Measurements from ENCODE around the gene P2RX2. TPM values are rescaled to one million over a fixed set of nuclear protein-coding genes. Genes with fewer than 3 reads are reported as not detected.
A peak's percentile ranks its signal among the peaks of the same experiment; 100 is the strongest.

Gene P2RX2
- total and polyA plus RNA-seq, 8 donors: 0.08 to 12.0 (median 0.37) TPM; not detected in 3

DNA sequence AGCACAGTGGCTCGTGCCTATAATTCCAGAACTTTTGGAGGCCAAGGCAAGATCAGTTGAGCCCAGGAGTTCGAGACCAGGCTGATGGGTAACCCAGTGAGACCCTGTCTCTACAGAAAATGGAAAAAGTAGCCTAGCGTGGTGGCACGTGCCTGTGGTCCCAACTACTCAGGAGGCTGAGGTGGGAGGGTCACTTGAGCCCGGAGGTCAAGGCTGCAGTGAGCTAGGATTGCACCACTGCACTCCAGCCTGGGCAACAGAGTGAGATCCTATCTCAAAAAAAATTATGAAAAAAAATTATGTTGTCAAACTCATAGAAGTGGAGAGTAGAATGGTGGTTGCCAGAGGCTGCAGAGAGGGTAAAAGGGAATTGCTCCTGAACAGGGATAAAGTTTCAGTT lies 4.5 kb upstream of the P2RX2 start:
- Histone ChIP-seq H3K4me1 (no peaks in the 10 kb centered on the region), H3K27me3 (peaks cover 0 to 27% (median 15%) of the 10 kb centered on the region in 4 donors), H3K9me3 (no peaks in the 10 kb centered on the region), H3K27ac (no peak overlapping the region), H3K36me3 (no peaks in the 10 kb centered on the region), H3K4me3 (no peak overlapping the region)
- WGBS, 2 donors: 69 to 83% methylated on average over 5 of the region's 5 CpGs
- intact Hi-C loops (cut with DNase I): loop anchor here in 1 of 3 donors (5.0 kb wide), 1 partner anchor 197 kb away; no protein-coding TSS in a partner anchor
- FAIRE-seq (no peak), ATAC-seq (no peak), DNase-seq (peak in 1 of 6 donors; percentile 5)
- TF ChIP-seq, protein P1, sequence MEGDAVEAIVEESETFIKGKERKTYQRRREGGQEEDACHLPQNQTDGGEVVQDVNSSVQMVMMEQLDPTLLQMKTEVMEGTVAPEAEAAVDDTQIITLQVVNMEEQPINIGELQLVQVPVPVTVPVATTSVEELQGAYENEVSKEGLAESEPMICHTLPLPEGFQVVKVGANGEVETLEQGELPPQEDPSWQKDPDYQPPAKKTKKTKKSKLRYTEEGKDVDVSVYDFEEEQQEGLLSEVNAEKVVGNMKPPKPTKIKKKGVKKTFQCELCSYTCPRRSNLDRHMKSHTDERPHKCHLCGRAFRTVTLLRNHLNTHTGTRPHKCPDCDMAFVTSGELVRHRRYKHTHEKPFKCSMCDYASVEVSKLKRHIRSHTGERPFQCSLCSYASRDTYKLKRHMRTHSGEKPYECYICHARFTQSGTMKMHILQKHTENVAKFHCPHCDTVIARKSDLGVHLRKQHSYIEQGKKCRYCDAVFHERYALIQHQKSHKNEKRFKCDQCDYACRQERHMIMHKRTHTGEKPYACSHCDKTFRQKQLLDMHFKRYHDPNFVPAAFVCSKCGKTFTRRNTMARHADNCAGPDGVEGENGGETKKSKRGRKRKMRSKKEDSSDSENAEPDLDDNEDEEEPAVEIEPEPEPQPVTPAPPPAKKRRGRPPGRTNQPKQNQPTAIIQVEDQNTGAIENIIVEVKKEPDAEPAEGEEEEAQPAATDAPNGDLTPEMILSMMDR (IDR thresholded peaks at IDR 0.05): no peak

DNA sequence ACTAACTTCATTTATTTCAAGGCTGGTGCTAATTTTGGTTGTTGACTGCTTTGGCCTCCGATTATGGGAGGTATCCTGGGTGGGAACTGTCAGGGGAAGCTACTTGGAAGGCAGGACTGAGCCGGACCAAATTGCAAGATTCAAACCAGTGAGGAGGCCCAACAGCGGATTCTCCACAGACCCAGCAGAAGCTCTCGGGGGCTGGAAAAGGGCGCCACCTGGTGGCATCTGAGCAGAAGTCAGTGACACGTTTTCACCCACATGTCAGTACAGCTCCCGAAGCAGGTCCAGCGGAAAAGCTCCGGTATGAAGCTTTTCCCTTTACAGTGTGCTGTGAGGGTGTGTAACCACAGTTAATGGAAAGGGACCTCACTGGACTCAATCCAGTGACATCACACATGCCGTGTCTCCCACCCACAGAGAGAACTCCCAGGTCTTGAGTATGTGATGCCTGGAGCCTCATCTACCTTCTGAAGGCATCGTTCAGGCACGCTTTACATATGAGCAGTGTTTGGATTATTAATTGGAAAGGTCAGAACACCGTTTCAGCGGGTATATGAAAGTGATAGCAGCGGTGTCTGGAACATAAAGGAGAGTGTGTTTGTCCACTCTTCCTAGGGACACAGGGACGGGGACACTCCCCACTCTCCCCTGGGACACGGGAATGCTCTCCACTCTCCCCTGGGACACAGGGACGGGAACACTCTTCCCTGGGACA lies 3.6 kb upstream of the P2RX2 start:
- WGBS, 2 donors: 23 to 26% methylated on average over 18 of the region's 18 CpGs
- H3K27me3 ChIP-seq: peaks cover 0 to 33% (median 15%) of the 10 kb centered on the region in 4 donors
- no peaks in the 10 kb centered on the region for H3K4me1 ChIP-seq
- no peak overlapping the region for H3K4me3 ChIP-seq
- no peaks in the 10 kb centered on the region for H3K9me3 ChIP-seq
- H3K27ac ChIP-seq: no peak overlapping the region
- FAIRE-seq: no peak
- peak; percentile 86 to 92 (median 89) for ATAC-seq
- intact Hi-C loops (cut with DNase I): loop anchor here in 2 of 3 donors (5.0 kb wide), 2 partner anchors 198 to 463 kb away; no protein-coding TSS in a partner anchor
- peak; percentile 68 to 90 (median 81) for DNase-seq
- TF ChIP-seq, protein P1 (IDR thresholded peaks at IDR 0.05): peak; percentile 78 to 92 (median 82)
- H3K36me3 ChIP-seq: no peaks in the 10 kb centered on the region

DNA sequence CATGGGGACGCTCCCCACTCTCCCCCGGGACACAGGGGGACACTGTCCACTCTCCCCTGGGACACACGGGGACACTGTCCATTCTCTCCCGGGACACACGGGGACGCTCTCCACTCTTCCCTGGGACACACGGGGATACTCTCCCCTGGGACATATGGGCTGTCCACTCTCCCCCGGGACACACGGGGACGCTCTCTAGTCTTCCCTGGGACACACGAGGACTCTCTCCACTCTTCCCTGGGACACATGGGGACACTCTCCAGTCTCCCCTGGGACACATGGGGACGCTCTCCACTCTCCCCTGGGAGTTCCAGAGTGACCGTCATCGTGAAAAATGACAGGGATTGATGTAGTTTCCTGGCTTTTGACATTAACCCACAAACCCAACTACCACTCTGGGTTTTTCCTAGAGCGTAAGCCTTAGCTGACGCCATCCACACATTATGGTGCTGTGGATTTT lies 3.0 kb upstream of the P2RX2 start:
- no peak for ATAC-seq
- H3K27me3 ChIP-seq: peaks cover 0 to 33% (median 15%) of the 10 kb centered on the region in 4 donors
- intact Hi-C loops (cut with DNase I): loop anchor here in 1 of 3 donors (5.0 kb wide), 1 partner anchor 463 kb away; no protein-coding TSS in a partner anchor
- WGBS, 2 donors: 65 to 71% methylated on average over 16 of the region's 16 CpGs
- H3K9me3 ChIP-seq: no peaks in the 10 kb centered on the region
- H3K4me1 ChIP-seq: no peaks in the 10 kb centered on the region
- TF ChIP-seq, protein P1 (IDR thresholded peaks at IDR 0.05): no peak
- no peak for FAIRE-seq
- no peaks in the 10 kb centered on the region for H3K36me3 ChIP-seq
- DNase-seq: peak in 1 of 6 donors; percentile 42
- no peak overlapping the region for H3K27ac ChIP-seq
- H3K4me3 ChIP-seq: no peak overlapping the region

DNA sequence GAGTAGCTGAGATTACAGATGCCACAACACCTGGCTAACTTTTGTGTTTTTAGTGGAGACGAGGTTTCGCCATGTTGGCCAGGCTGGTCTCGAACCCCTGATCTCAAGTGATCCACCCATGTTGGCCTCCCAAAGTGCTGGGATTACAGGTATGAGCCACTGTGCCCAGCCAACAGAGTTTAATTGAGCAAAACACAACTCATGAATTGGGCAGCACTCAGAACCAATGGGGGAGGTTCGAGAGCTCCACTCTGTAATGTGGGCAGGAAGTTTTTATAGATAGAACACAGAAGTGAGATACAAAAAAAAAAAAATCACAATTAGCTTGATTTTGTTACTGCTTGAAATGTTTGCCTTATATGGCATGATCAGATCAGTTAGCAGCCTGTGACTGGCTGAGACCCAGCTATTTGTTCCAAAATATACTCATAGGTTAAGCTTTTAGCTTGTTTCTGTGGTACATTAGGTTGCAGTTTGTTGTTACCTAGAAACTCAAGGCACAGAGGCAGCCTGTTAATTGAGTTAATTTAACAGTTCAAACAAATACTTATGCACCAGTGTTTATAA lies 1.4 kb upstream of the P2RX2 start:
- H3K27ac ChIP-seq: no peak overlapping the region
- FAIRE-seq: no peak
- H3K27me3 ChIP-seq: peaks cover 0 to 33% (median 15%) of the 10 kb centered on the region in 4 donors
- intact Hi-C loops (cut with DNase I): loop anchor here in 1 of 3 donors (5.0 kb wide), 1 partner anchor 465 kb away; no protein-coding TSS in a partner anchor
- H3K9me3 ChIP-seq: no peaks in the 10 kb centered on the region
- WGBS, 2 donors: 64 to 76% methylated on average over 4 of the region's 4 CpGs
- TF ChIP-seq, protein P1 (IDR thresholded peaks at IDR 0.05): no peak
- no peaks in the 10 kb centered on the region for H3K4me1 ChIP-seq
- no peak for DNase-seq
- no peak overlapping the region for H3K4me3 ChIP-seq
- no peak for ATAC-seq
- no peaks in the 10 kb centered on the region for H3K36me3 ChIP-seq
